ENCODE results near the gene TM4SF18.

Gene TM4SF18

GRCh38 chr3:149274220-149274619 lies 59.2 kb downstream of the TM4SF18 start:
- Histone ChIP-seq H3K36me3 (ENCODE audit: insufficient read depth, low read length) (no peaks in the 10 kb centered on the region), H3K9me3 (ENCODE audit: low read depth, low read length) (no peaks in the 10 kb centered on the region), H3K9ac (ENCODE audit: insufficient read length) (no peak overlapping the region), H3K4me3 (no peak overlapping the region), H3K27ac (no peak overlapping the region)
- TF ChIP-seq FOXP2 (optimal IDR thresholded peaks at IDR 0.05; ENCODE audit: control extremely low read depth, extremely low read length, insufficient read depth) = no peak
- TF ChIP-seq POLR2AphosphoS5 (IDR thresholded peaks at IDR 0.05; ENCODE audit: borderline replicate concordance, low read depth, low read length) = no peak
- no peak for TF ChIP-seq EZH2 (IDR thresholded peaks at IDR 0.05)
- no peak for DNase-seq (ENCODE audit: low read depth, low spot score)

- H3K9me3 ChIP-seq (ENCODE audit: low read depth, low read length) = no peaks in the 10 kb centered on the region
- peak; percentile 80 for DNase-seq (ENCODE audit: low read depth, low spot score)
- no peak overlapping the region for H3K27ac ChIP-seq
- no peak overlapping the region for H3K4me3 ChIP-seq
- TF ChIP-seq POLR2AphosphoS5 (IDR thresholded peaks at IDR 0.05; ENCODE audit: borderline replicate concordance, low read depth, low read length) (no peak), FOXP2 (optimal IDR thresholded peaks at IDR 0.05; ENCODE audit: control extremely low read depth, extremely low read length, insufficient read depth) (no peak), EZH2 (IDR thresholded peaks at IDR 0.05) (no peak)
- H3K36me3 ChIP-seq (ENCODE audit: insufficient read depth, low read length) = no peaks in the 10 kb centered on the region
- H3K9ac ChIP-seq (ENCODE audit: insufficient read length) = no peak overlapping the region
These were observed 60.2 kb downstream of the TM4SF18 start for GRCh38 chr3:149273096-149273751.

- no peaks in the 10 kb centered on the region for H3K36me3 ChIP-seq (ENCODE audit: insufficient read depth, low read length)
- H3K4me3 ChIP-seq = no peak overlapping the region
- TF ChIP-seq EZH2 (IDR thresholded peaks at IDR 0.05) = no peak
- TF ChIP-seq POLR2AphosphoS5 (IDR thresholded peaks at IDR 0.05; ENCODE audit: borderline replicate concordance, low read depth, low read length) = no peak
- no peak overlapping the region for H3K9ac ChIP-seq (ENCODE audit: insufficient read length)
- DNase-seq (ENCODE audit: low read depth, low spot score) = no peak
- no peak overlapping the region for H3K27ac ChIP-seq
- H3K9me3 ChIP-seq (ENCODE audit: low read depth, low read length) = no peaks in the 10 kb centered on the region
These were observed 61.8 kb downstream of the TM4SF18 start for GRCh38 chr3:149271669-149272068.

- TF ChIP-seq EZH2 (IDR thresholded peaks at IDR 0.05) (no peak), FOXP2 (optimal IDR thresholded peaks at IDR 0.05; ENCODE audit: control extremely low read depth, extremely low read length, insufficient read depth) (no peak), POLR2AphosphoS5 (IDR thresholded peaks at IDR 0.05; ENCODE audit: borderline replicate concordance, low read depth, low read length) (no peak)
- no peak overlapping the region for H3K4me3 ChIP-seq
- no peak for DNase-seq (ENCODE audit: low read depth, low spot score)
- H3K36me3 ChIP-seq (ENCODE audit: insufficient read depth, low read length) = no peaks in the 10 kb centered on the region
- no peak overlapping the region for H3K27ac ChIP-seq
- H3K9ac ChIP-seq (ENCODE audit: insufficient read length) = no peak overlapping the region
- no peaks in the 10 kb centered on the region; the same call in 1 of the 2 replicates for H3K9me3 ChIP-seq (ENCODE audit: low read depth, low read length)
These were observed 63.3 kb downstream of the TM4SF18 start for GRCh38 chr3:149270180-149270579.

- Histone ChIP-seq H3K9ac (ENCODE audit: insufficient read length) (no peak overlapping the region), H3K4me3 (no peak overlapping the region), H3K9me3 (ENCODE audit: low read depth, low read length) (no peaks in the 10 kb centered on the region; the same call in 1 of the 2 replicates), H3K27ac (no peak overlapping the region), H3K36me3 (ENCODE audit: insufficient read depth, low read length) (no peaks in the 10 kb centered on the region)
- TF ChIP-seq FOXP2 (optimal IDR thresholded peaks at IDR 0.05; ENCODE audit: control extremely low read depth, extremely low read length, insufficient read depth) (no peak), EZH2 (IDR thresholded peaks at IDR 0.05) (no peak), POLR2AphosphoS5 (IDR thresholded peaks at IDR 0.05; ENCODE audit: borderline replicate concordance, low read depth, low read length) (no peak)
- no peak for DNase-seq (ENCODE audit: low read depth, low spot score)
These were observed 63.7 kb downstream of the TM4SF18 start for GRCh38 chr3:149269687-149270086.
